ENCODE data around the gene SLC38A3. TPM values are rescaled to one million over a fixed set of nuclear protein-coding genes. Genes with fewer than 3 reads are reported as not detected.
A peak's percentile ranks its signal among the peaks of the same experiment; 100 is the strongest.

Gene SLC38A3
- total and polyA plus RNA-seq, 2 of the 8 experiments (the other 6 are each of a cell fraction or from before 2014, with no cell fraction given): 1.2 to 3.7 TPM

DNA sequence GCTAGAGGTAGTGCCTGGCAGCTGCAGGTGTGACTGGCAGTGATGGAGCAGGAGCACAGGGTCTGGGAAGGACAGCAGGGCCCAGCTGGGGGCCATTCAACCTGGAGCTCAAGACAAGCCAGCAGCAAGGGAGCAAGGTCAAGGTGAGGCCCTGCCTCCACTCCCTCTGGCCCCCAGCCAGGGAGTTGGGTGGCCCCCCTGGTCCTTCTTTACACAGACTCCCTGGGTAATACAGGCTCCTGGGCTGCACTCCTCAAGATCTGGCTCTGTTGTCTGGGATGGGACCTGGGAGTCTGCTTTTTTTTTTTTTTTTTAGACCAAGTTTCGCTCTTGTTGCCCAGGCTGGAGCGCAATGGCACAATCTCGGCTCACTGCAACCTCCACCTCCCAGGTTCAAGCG lies 45.4 kb downstream of the SLC38A3 start:
- CTCF ChIA-PET (ENCODE audit: partially characterized antibody): interaction anchor here (0.8 to 53.5 kb wide), 8 partner anchors 7 to 164 kb away, joined by 3 to 2149 read pairs (median 30); partner anchors contain the start of genes GNAI2, GNAT1, SEMA3B and SLC38A3
- 0 out of 2 replicates have a peak overlapping the region, but pooled peaks have one; percentile 52 for H2BK5ac ChIP-seq (ENCODE audit: low read depth, low read length)
- H3K36me3 ChIP-seq (ENCODE audit: control insufficient read depth in 2 of 4, insufficient read depth in 4 of 4, low read length in 3 of 4): peaks cover 3 to 16% (median 8%) of the 10 kb centered on the region in 4 experiments; a peak in 6 of 8 replicates
- H2AFZ ChIP-seq (ENCODE audit: low read length): no peak overlapping the region
- no peak overlapping the region for H4K91ac ChIP-seq (replicated peaks; ENCODE audit: insufficient read length, low read length)
- peaks cover 15 to 46% of the 10 kb centered on the region in 2 experiments for H4K20me1 ChIP-seq (replicated peaks in 1 of 2; ENCODE audit: control insufficient read depth in 1 of 2, insufficient read depth in 2 of 2, low read length in 2 of 2)
- no peaks in the 10 kb centered on the region for H3K9me3 ChIP-seq (ENCODE audit: insufficient read depth in 2 of 2, low read depth in 1 of 2, low read length in 1 of 2)
- no peak overlapping the region for H3K18ac ChIP-seq (ENCODE audit: extremely low read depth, low read length)
- peaks cover 0 to 57% of the 10 kb centered on the region in 2 experiments; a peak in 3 of 4 replicates for H3K79me2 ChIP-seq (ENCODE audit: control insufficient read depth in 1 of 2, insufficient read depth in 2 of 2, low read length in 2 of 2)
- no peak overlapping the region for H2BK12ac ChIP-seq (ENCODE audit: low read depth, low read length)
- H3K23me2 ChIP-seq (ENCODE audit: low read depth, low read length): no peaks in the 10 kb centered on the region
- no peak overlapping the region for H4K8ac ChIP-seq (ENCODE audit: extremely low read depth, insufficient read depth, low read length)
- no peak overlapping the region for H3K4me3 ChIP-seq (ENCODE audit: extremely low read depth in 1 of 4, insufficient read depth in 2 of 4, low read depth in 3 of 4, low read length in 4 of 4)
- H4K5ac ChIP-seq (ENCODE audit: insufficient read length, low read depth, low read length): no peak overlapping the region
- H3K23ac ChIP-seq (ENCODE audit: insufficient read length): no peak overlapping the region
- no peak overlapping the region for H3K56ac ChIP-seq (replicated peaks; ENCODE audit: insufficient read length, low read depth, low read length)
- DNase-seq (ENCODE audit: low read depth in 1 of 2, low spot score in 2 of 2) (no peak), FAIRE-seq (no peak)
- H2BK120ac ChIP-seq (replicated peaks; ENCODE audit: low read depth, low read length): no peak overlapping the region
- no peaks in the 10 kb centered on the region for H3K27me3 ChIP-seq (replicated peaks in 1 of 4; ENCODE audit: control insufficient read depth in 3 of 4, extremely low read depth in 1 of 4, insufficient read depth in 3 of 4, low read length in 3 of 4)
- POLR2A ChIA-PET (ENCODE audit: partially characterized antibody): interaction anchor here (0.9 to 4.1 kb wide), 4 partner anchors 8 to 39 kb away, joined by 3 to 22 read pairs (median 5); partner anchors contain the start of gene GNAI2
- H3K4me2 ChIP-seq (ENCODE audit: insufficient read depth in 1 of 2, low read depth in 2 of 2, low read length in 2 of 2): no peak overlapping the region
- 94% methylated on average over 2 of the region's 4 CpGs; no CpG with 5 or more reads in 1 of the 2 experiments for WGBS, 2 experiments (ENCODE audit: extremely low coverage in 1 of 2, insufficient coverage in 1 of 2, insufficient read length in 1 of 2, insufficient replicate concordance in 2 of 2, low coverage in 1 of 2, low lambda C conversion rate in 2 of 2, missing lambda C conversion rate in 1 of 2)
- H2BK20ac ChIP-seq (ENCODE audit: low read length): no peak overlapping the region
- H3K9ac ChIP-seq (replicated peaks in 1 of 4; ENCODE audit: extremely low read depth in 1 of 4, low read depth in 3 of 4, low read length in 3 of 4): no peak overlapping the region
- no peak overlapping the region for H2BK15ac ChIP-seq (ENCODE audit: low read length)
- peaks cover 32% of the 10 kb centered on the region for H3K79me1 ChIP-seq (ENCODE audit: low read depth, low read length)
- TF ChIP-seq, protein P1, sequence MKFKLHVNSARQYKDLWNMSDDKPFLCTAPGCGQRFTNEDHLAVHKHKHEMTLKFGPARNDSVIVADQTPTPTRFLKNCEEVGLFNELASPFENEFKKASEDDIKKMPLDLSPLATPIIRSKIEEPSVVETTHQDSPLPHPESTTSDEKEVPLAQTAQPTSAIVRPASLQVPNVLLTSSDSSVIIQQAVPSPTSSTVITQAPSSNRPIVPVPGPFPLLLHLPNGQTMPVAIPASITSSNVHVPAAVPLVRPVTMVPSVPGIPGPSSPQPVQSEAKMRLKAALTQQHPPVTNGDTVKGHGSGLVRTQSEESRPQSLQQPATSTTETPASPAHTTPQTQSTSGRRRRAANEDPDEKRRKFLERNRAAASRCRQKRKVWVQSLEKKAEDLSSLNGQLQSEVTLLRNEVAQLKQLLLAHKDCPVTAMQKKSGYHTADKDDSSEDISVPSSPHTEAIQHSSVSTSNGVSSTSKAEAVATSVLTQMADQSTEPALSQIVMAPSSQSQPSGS (IDR thresholded peaks at IDR 0.05; ENCODE audit: low read length): no peak
- TF ChIP-seq EZH2 (IDR thresholded peaks at IDR 0.05; ENCODE audit: low read depth, low read length, severe bottlenecking) (no peak), KDM4A (IDR thresholded peaks at IDR 0.05; ENCODE audit: low read depth, low read length, severe bottlenecking) (no peak), EP300 (IDR thresholded peaks at IDR 0.05; ENCODE audit: borderline replicate concordance in 1 of 2, low read depth in 2 of 2, low read length in 2 of 2) (no peak), PHF8 (conservative IDR thresholded peaks at IDR 0.05; ENCODE audit: low read depth, low read length) (no peak), SIN3A (conservative IDR thresholded peaks at IDR 0.05 in 1 of 2, IDR thresholded peaks at IDR 0.05 in 1 of 2; ENCODE audit: low read depth in 1 of 2, low read length in 2 of 2) (no peak), FOSL1 (IDR thresholded peaks at IDR 0.05; ENCODE audit: insufficient read depth, low read depth, low read length) (no peak), SRF (IDR thresholded peaks at IDR 0.05; ENCODE audit: low read depth, low read length) (no peak)
- TF ChIP-seq, protein P2, sequence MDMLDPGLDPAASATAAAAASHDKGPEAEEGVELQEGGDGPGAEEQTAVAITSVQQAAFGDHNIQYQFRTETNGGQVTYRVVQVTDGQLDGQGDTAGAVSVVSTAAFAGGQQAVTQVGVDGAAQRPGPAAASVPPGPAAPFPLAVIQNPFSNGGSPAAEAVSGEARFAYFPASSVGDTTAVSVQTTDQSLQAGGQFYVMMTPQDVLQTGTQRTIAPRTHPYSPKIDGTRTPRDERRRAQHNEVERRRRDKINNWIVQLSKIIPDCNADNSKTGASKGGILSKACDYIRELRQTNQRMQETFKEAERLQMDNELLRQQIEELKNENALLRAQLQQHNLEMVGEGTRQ (IDR thresholded peaks at IDR 0.05; ENCODE audit: low read length): no peak
- peaks cover 5 to 14% (median 9%) of the 10 kb centered on the region in 4 experiments for H3K4me1 ChIP-seq (replicated peaks in 1 of 4; ENCODE audit: control insufficient read depth in 3 of 4, insufficient read depth in 4 of 4, low read length in 3 of 4)
- no peak overlapping the region for H3K27ac ChIP-seq (ENCODE audit: low read depth, low read length)
- no peak overlapping the region for H3K4ac ChIP-seq (replicated peaks; ENCODE audit: insufficient read length, low read depth, low read length)
- no peak overlapping the region for H2AK5ac ChIP-seq (ENCODE audit: low read depth, low read length)
- no peak overlapping the region for H3K14ac ChIP-seq (ENCODE audit: insufficient read length)

All from H1 (cell line).